ENCODE data around the gene TM4SF5.
"Not testable (repeated sequence)": the region's sequence is repeated elsewhere in the genome, so short reads cannot be mapped to it uniquely, and the experiment has no call there.

TM4SF5 gene

DNA sequence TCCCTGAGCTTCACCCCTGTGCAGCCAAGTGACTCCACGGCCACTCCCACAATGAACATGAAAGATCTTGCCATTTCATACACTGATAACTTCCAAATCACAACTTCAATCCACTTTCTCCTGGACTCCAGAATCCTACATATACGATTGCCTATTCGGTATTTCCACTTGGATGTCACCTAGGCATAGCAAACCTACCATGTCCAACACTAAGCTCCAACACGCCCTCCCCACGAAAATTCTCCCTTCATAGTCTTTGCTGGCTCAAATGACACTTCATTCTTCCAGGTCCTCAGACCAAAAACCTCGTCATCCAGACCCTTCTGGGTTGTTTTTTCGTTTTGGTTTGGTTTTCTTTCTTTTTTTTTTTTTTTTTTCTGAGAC is 19.0 kb downstream of the TM4SF5 start:
- no peak for DNase-seq

- no peak for DNase-seq
These were observed 23.5 kb downstream of the TM4SF5 start for GRCh38 chr17:4795168-4795567.

DNA sequence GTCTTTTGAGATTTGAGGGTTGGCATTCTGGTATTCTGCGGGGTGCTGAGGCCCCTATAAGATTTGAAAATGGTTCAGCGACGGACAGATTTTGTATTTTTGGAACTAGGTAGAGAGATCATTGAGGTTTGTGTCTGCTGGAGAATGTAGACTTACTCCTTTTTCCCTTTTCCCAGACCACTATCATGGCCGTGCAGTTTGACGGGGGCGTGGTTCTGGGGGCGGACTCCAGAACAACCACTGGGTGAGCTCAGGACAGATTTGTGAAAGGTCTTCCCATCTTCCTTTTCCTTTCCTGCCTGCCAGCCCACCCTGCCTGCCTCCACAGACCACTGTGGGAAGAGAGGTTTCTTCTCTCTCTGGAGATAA is 24.9 kb downstream of the TM4SF5 start:
- DNase-seq: peak in 1 of 2 experiments; percentile 8

- DNase-seq: no peak
These were observed 28.9 kb downstream of the TM4SF5 start for GRCh38 chr17:4800462-4801196.

GRCh38 chr17:4802228-4802627 is 30.5 kb downstream of the TM4SF5 start, which contains the start of gene C17orf114:
Gene C17orf114 (minus strand): TSS chr17:4802328.
- no peak for DNase-seq

DNA sequence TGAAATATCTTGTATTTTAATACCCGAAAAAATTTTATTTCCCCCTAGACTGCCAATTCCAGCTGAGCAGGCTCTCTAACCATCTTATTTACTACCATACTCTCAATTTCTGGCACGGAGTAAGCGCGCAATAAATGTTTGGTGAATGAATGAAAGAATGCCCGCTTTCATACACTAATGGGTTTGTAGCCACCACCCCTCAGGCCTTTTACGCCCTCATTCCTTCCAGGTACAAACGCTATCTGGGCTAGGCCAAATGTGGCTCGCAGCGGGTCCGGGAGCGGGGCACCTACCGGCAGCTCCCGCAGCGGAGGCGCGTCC is 34.7 kb downstream of the TM4SF5 start:
- peak in 1 of 2 experiments; percentile 18 for DNase-seq

DNA sequence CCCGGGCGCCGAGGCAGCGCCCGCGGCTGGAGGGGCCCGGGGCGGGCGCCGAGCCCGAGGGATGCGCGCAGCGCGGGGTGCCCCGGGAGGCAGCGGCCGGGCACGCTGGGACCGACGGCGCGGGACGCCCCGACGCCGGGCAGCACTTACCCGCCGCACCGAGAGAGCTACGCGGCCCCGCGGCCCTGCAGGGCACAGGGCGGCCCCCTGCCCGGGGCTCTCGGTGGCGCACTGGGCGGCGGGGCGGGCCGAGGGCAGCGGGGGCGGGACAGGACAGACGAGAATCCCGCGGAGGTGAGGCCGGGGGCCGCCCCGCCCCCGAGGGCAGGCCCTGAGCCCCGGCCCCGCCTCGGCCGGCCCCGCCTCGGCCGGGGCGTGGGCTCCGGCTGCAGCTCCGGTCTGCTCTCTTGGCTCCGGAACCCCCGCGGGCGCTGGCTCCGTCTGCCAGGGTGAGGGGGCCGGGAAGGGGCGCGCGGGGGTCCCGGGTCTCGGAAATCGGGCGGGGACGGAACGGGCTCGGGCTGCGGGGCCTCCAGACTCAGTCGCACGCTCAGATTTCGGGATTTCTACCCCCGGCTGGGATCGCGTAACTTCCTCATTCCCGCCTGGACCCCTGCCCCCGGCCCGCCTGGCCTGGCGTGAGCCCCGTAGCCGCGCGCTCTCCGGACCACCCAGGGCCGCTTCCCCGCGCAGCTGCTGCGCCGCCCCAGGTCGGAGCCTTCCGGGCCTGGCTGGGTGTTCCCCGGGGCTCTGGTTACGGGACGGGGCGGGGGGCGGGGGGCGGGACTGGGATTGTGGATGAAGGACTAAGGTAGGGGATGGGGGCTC is 35.3 kb downstream of the TM4SF5 start, which contains the start of gene PLD2:
PLD2 (plus strand) TSS at position 376 of the 828 bp plus-strand sequence. CDS start 621 bp downstream, outside the sequence.
- peak; percentile 53 to 78 for DNase-seq

DNA sequence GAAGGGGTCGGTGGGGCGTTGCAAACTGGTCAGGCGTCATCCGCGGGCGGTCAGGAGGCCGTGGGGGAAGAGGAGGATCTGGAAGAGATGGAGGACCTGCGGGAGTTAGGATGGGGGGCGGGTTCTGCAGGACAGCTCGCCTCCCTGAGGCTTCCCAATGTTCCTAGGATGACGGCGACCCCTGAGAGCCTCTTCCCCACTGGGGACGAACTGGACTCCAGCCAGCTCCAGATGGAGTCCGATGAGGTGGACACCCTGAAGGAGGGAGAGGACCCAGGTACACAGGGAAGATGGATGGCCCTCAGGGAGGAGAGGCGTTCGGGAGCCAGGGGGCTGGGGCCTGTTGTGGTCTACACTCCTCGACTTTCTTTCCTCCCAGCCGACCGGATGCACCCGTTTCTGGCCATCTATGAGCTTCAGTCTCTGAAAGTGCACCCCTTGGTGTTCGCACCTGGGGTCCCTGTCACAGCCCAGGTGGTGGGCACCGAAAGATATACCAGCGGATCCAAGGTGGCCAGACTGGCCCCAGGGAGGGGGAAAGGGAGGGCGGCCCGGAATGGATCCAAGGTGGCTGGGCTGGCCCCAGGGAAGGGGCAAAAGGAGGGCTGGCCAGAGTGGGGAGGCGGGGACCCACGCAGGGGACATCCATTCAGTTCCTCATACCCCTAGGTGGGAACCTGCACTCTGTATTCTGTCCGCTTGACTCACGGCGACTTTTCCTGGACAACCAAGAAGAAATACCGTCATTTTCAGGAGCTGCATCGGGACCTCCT is 36.1 kb downstream of the TM4SF5 start:
- DNase-seq: no peak

DNA sequence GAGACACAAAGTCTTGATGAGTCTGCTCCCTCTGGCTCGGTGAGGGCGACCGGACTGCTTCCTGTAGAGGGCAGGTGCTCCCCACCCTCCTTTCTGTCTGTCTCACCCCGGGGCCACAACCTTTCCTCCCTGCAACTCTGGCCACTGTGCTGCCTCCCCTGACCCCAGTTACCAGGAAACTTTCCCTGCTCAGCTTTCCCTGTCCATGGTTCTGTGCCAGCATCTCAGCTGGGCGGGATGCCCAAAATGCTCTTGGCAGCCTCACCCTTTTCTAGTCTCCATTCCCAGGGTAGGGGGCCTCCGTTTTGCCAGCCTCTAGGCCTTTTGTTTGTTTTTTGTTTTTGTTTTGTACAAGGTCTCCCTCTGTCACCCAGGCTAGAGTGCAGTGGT is 36.7 kb downstream of the TM4SF5 start:
- DNase-seq: no peak

DNA sequence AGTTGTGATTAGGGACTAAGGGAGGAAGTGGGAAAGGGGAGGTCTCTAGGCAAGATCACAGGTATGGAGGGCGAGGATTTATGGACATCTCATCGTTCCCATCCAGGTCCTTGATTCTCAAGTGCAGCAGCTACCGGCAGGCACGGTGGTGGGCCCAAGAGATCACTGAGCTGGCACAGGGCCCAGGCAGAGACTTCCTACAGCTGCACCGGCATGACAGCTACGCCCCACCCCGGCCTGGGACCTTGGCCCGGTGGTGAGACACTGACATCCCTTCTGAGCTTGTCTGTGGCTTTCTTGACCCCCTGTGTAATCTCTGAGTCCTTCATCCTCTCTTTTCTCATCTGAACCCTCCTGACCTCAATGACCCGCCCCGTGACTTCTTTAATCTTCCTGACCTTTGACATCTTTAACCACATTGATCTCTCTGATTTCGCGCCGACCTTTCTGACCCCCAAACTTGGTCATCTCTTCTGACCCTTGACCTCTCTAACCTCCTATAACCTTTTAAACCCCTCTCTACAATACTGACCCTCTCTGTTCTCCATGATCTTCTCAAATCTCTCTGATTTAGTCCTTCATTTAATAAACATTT is 39.1 kb downstream of the TM4SF5 start:
- DNase-seq: no peak

DNA sequence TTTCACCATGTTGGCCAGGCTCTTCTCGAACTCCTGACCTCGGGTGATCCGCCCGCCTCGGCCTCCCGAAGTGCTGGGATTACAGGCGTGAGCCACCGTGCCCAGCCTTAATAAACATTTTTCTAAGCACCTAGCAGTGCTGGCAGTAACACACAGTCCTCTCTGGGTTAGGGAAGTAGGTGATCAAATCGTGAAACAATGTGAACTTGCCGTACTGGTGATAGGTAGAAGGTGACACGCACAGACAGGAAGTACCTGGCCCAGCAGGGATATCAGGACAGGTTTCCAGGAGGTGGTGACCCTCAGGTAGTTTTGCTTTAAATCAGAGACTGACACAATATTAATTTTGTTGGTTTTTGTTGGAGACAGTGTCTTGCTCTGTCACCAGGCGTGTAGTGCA is 39.8 kb downstream of the TM4SF5 start:
- no peak for DNase-seq

DNA sequence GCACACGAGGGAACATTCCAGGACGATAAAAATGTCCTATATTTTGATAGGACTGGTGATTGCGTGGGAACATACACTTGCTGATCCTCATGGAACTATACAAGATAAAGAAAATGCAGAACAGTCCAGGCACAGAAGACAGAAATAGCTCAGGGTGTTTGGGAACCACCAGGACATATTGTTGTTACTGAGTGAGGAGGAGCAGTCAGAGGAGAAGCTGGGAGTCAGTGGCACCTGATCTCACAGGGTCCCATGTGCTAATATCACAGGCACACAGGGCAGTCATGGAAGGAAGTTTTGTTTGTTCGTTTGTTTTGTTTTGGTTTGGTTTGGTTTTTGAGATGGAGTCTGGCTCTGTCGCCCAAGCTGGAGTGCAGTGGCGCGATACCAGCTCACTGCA is 41.0 kb downstream of the TM4SF5 start:
- no peak for DNase-seq

GRCh38 chr17:4815043-4815675 is 43.5 kb downstream of the TM4SF5 start:
- no peak for DNase-seq

DNA sequence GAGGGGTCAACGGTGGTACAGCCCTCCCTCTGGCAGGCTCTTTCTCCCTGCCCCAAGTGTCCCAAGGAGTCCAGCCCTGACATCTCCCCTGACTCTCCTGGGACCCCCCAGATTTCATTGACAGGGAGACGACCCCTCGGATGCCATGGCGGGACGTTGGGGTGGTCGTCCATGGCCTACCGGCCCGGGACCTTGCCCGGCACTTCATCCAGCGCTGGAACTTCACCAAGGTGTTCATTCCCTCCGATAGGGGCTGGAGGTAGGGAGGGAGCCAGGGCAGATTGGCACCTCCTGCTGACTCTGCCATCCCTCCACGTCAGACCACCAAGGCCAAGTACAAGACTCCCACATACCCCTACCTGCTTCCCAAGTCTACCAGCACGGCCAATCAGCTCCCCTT is 45.1 kb downstream of the TM4SF5 start:
- DNase-seq: no peak

DNA sequence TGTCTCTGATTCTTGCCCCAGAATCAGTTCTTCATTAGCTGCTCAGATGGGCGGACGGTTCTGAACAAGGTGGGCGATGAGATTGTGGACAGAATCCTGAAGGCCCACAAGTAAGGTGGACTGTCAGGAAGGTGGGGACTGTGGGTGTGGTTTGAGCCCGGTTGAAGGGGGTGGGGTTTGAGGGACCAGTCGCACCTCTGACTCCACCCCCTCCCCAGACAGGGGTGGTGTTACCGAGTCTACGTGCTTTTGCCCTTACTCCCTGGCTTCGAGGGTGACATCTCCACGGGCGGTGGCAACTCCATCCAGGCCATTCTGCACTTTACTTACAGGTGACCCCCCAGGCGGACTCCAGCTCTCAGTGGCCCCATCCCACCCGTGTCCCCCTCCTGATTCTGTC is 46.6 kb downstream of the TM4SF5 start:
- DNase-seq: no peak

GRCh38 chr17:4822835-4823234 is 51.1 kb downstream of the TM4SF5 start:
- no peak for DNase-seq

GRCh38 chr17:4823373-4824089 is 51.8 kb downstream of the TM4SF5 start:
- DNase-seq: no peak

- DNase-seq: no peak
These were observed 55.7 kb downstream of the TM4SF5 start for GRCh38 chr17:4827399-4827798.

- DNase-seq: not testable (repeated sequence)
These were observed 61.1 kb downstream of the TM4SF5 start for GRCh38 chr17:4832829-4833177.
